NCI-H82 treated with DMSO at 0.1 percent for 48 hours (cell line): ENCODE data around the gene GNG14.
"Not testable (repeated sequence)": the region's sequence is repeated elsewhere in the genome, so short reads cannot be mapped to it uniquely, and the experiment has no call there.

ENCODE experiments used
- DNase-seq: peaks from one replicate; lab custom pipeline; 2025; ENCODE audit not compliant: unreplicated experiment; lab: John Stamatoyannopoulos, UW

GNG14 gene

GRCh38 chr19:12695096-12695495 lies 7.3 kb downstream of the GNG14 start:
- DNase-seq, result no peak

- DNase-seq, result no peak
Observed at GRCh38 chr19:12695514-12695913, 7.7 kb downstream of the GNG14 start.

- no peak for DNase-seq
Observed at GRCh38 chr19:12695997-12696365, 8.2 kb downstream of the GNG14 start.

- DNase-seq, result peak; percentile 85
Observed at GRCh38 chr19:12696366-12697335, 8.9 kb downstream of the GNG14 start, which contains the start of gene FBXW9. Gene FBXW9, minus strand, starts transcription at chr19:12696631. Its CDS starts 50 bp downstream, at chr19:12696581.

- not testable (repeated sequence) for DNase-seq
Observed at GRCh38 chr19:12697425-12697824, 9.6 kb downstream of the GNG14 start.

- DNase-seq, result no peak
Observed at GRCh38 chr19:12698138-12698537, 10.3 kb downstream of the GNG14 start.

- DNase-seq, result no peak
Observed at GRCh38 chr19:12701596-12702282, 13.9 kb downstream of the GNG14 start.

GRCh38 chr19:12703046-12703445 lies 15.2 kb downstream of the GNG14 start:
- peak; percentile 90 for DNase-seq

GRCh38 chr19:12705169-12705568 lies 17.4 kb downstream of the GNG14 start:
- DNase-seq, result no peak

GRCh38 chr19:12705654-12706331 lies 18.0 kb downstream of the GNG14 start:
- no peak for DNase-seq

GRCh38 chr19:12706332-12706718 lies 18.5 kb downstream of the GNG14 start:
- no peak for DNase-seq

- DNase-seq, result no peak
Observed at GRCh38 chr19:12708641-12709040, 20.8 kb downstream of the GNG14 start.

GRCh38 chr19:12711187-12711586 lies 23.4 kb downstream of the GNG14 start:
- no peak for DNase-seq

- DNase-seq, result not testable (repeated sequence)
Observed at GRCh38 chr19:12712077-12712476, 24.3 kb downstream of the GNG14 start.

GRCh38 chr19:12713304-12713703 lies 25.5 kb downstream of the GNG14 start:
- DNase-seq, result not testable (repeated sequence)

- no peak for DNase-seq
Observed at GRCh38 chr19:12715102-12715501, 27.3 kb downstream of the GNG14 start.

GRCh38 chr19:12715929-12716328 lies 28.1 kb downstream of the GNG14 start:
- DNase-seq, result no peak

- DNase-seq, result no peak
Observed at GRCh38 chr19:12720296-12720695, 32.5 kb downstream of the GNG14 start.

GRCh38 chr19:12720851-12721655 lies 33.3 kb downstream of the GNG14 start:
- DNase-seq, result no peak

- no peak for DNase-seq
Observed at GRCh38 chr19:12721656-12722565, 34.1 kb downstream of the GNG14 start.
